Endothelial cell of umbilical vein (primary cell): ENCODE results near the gene CPNE9. TPM values are rescaled to one million over a fixed set of nuclear protein-coding genes. Genes with fewer than 3 reads are reported as not detected.
A peak's percentile ranks its signal among the peaks of the same experiment; 100 is the strongest.

Experiments used
- BruUV-seq: library from RNA; stranded (reverse); fragments of 400-500 nt; replicated peaks from 2 replicates; lab custom pipeline; 2021; lab: Mats Ljungman, UMichigan
- CTCF ChIA-PET: fragments of 300-600, 350-600 bp; sonication (Branson Sonifier 250); formaldehyde crosslinking; loops from one replicate; lab custom pipeline; 2021; ENCODE audit warnings: antibody characterized with exemption, inconsistent platforms; lab: Charles Lee
- POLR2A ChIA-PET: fragments of 300-600, 350-600 bp; sonication (Branson Sonifier 250); formaldehyde crosslinking; loops from one replicate; lab custom pipeline; 2021; ENCODE audit warnings: antibody characterized with exemption, inconsistent platforms; lab: Charles Lee
- DNase-seq: peaks from one replicate; pipeline ENCODE4 v3.0.0-alpha.2; 2011; ENCODE audit warnings: low read depth, low spot score
- FAIRE-seq: peaks from 2 replicates; lab custom pipeline; 2011; peaks lifted over from hg19 to GRCh38; lab: Jason Lieb, UNC
- H2AFZ ChIP-seq: 2 replicates; pipeline ENCODE4 v1.6.0; 2012; ENCODE audit warnings: low read depth, low read length, control low read depth, inconsistent platforms
- H3K27ac ChIP-seq: 2 replicates; pipeline ENCODE4 v1.5.1; 2011; ENCODE audit warnings: low read depth, mild to moderate bottlenecking, control low read depth, low read length, moderate library complexity; ENCODE audit not compliant: insufficient read depth
- H3K27me3 ChIP-seq, 2 experiments: 2 replicates each; pipeline versions ENCODE4 v1.6.0 to v1.6.1; 2011; ENCODE audit warnings: low read length in 2 of 2, mixed read lengths in 1 of 2; ENCODE audit not compliant: control insufficient read depth in 2 of 2, insufficient read depth in 2 of 2
- H3K36me3 ChIP-seq, 2 experiments: 2 replicates in 1 of 2; 3 replicates in 1 of 2; pipeline ENCODE4 v1.5.1; 2011; ENCODE audit warnings: low read length in 2 of 2, mild to moderate bottlenecking in 1 of 2, moderate library complexity in 1 of 2; ENCODE audit not compliant: control insufficient read depth in 2 of 2, insufficient read depth in 2 of 2; ENCODE audit errors: extremely low read depth in 1 of 2
- H3K4me1 ChIP-seq: 3 replicates; pipeline ENCODE4 v1.5.1; 2011; ENCODE audit warnings: mild to moderate bottlenecking, low read length; ENCODE audit not compliant: control insufficient read depth, insufficient read depth; ENCODE audit errors: extremely low read depth
- H3K4me2 ChIP-seq: 2 replicates; pipeline ENCODE4 v1.6.1; 2011; ENCODE audit warnings: low read length, control low read depth, mixed read lengths; ENCODE audit not compliant: insufficient read depth
- H3K4me3 ChIP-seq, 3 experiments: fragments of 200-600 bp in 1 of 3; sonication (generic), shearing (Covaris generic) in 1 of 3; replicated peaks in 1 of 3; 2 replicates each; pipeline ENCODE4 v1.5.1; 2011 to 2016; ENCODE audit warnings: control low read depth in 3 of 3, low read length in 3 of 3, mild to moderate bottlenecking in 2 of 3, inconsistent platforms in 1 of 3, low read depth in 1 of 3, moderate library complexity in 1 of 3; ENCODE audit not compliant: insufficient read depth in 1 of 3
- H3K79me2 ChIP-seq: 2 replicates; pipeline ENCODE4 v1.6.0; 2012; ENCODE audit warnings: low read length, inconsistent platforms; ENCODE audit not compliant: control insufficient read depth, insufficient read depth
- H3K9ac ChIP-seq: replicated peaks from 2 replicates; pipeline ENCODE3; 2011; ENCODE audit warnings: low read length, control low read depth; ENCODE audit not compliant: insufficient read depth; ENCODE audit errors: extremely low read depth
- H3K9me1 ChIP-seq: replicated peaks from 3 replicates; pipeline ENCODE4 v1.6.0; 2011; ENCODE audit warnings: mild to moderate bottlenecking, low read length; ENCODE audit not compliant: control insufficient read depth, insufficient read depth; ENCODE audit errors: extremely low read depth
- H3K9me3 ChIP-seq: replicated peaks from 2 replicates; pipeline ENCODE4 v1.5.1; 2012; ENCODE audit warnings: low read length, inconsistent platforms; ENCODE audit not compliant: control insufficient read depth, insufficient read depth
- H4K20me1 ChIP-seq: replicated peaks from 2 replicates; pipeline ENCODE3; 2011; ENCODE audit warnings: mild to moderate bottlenecking, low read length; ENCODE audit not compliant: control insufficient read depth, insufficient read depth; ENCODE audit errors: extremely low read depth
- EZH2 ChIP-seq: IDR thresholded peaks from 2 replicates; pipeline ENCODE4 v1.6.1; 2012; ENCODE audit warnings: borderline replicate concordance, low read depth, mild to moderate bottlenecking, moderate library complexity, low read length, inconsistent platforms; ENCODE audit not compliant: severe bottlenecking
- FOS ChIP-seq: IDR thresholded peaks from 2 replicates; pipeline ENCODE4 v1.6.1; 2011; ENCODE audit warnings: mild to moderate bottlenecking, low read length, moderate library complexity, borderline replicate concordance; ENCODE audit not compliant: insufficient read depth
- GATA2 ChIP-seq: IDR thresholded peaks from 2 replicates; pipeline ENCODE4 v1.7.0; 2011; ENCODE audit warnings: low read depth, mild to moderate bottlenecking, moderate library complexity, mixed read lengths, low read length; ENCODE audit not compliant: insufficient read length, insufficient read depth
- JUN ChIP-seq: IDR thresholded peaks from 2 replicates; pipeline ENCODE4 v1.6.1; 2011; ENCODE audit warnings: borderline replicate concordance, low read depth; ENCODE audit not compliant: insufficient read length, insufficient read depth
- MYC ChIP-seq: IDR thresholded peaks from one replicate; pipeline ENCODE4 v1.6.1; 2011; ENCODE audit warnings: mild to moderate bottlenecking, low read depth, low read length
- POLR2A ChIP-seq: IDR thresholded peaks from 2 replicates; pipeline ENCODE4 v1.6.1; 2012; ENCODE audit warnings: low read depth, mild to moderate bottlenecking, control low read depth, low read length
- POLR2AphosphoS5 ChIP-seq: IDR thresholded peaks from 2 replicates; pipeline ENCODE4 v1.6.1; 2012; ENCODE audit warnings: low read depth, mild to moderate bottlenecking, control low read depth, low read length, moderate library complexity; ENCODE audit not compliant: insufficient read depth
- dilution Hi-C: fragments of 300-500 bp; cut with MboI; formaldehyde crosslinking; loops from one replicate; pipeline ENCODE4 v1.15.0; 2019; ENCODE audit warnings: low sequenced_read_pairs; ENCODE audit not compliant: extremely low pct_ligation_motif_present
- intact Hi-C: fragments of 100-400 bp; cut with micrococcal nuclease; formaldehyde crosslinking; loops from one replicate; pipeline ENCODE4 v1.10.0; 2022
- polyA plus RNA-seq, 4 experiments: library from polyadenylated mRNA; depleted of rRNA in 3 of 4; stranded (reverse) in 3 of 4; unstranded in 1 of 4; fragments of >200 nt; gene quantifications; 2 replicates each; pipeline versions ENCODE4 v1.2.1 to v1.2.3, GENCODE V29; 2011 to 2012; ENCODE audit warnings: missing spikeins in 1 of 4
- total RNA-seq: library from RNA; stranded (reverse); gene quantifications from 2 replicates; pipeline ENCODE4 v1.2.3, GENCODE V29; 2021
- TF ChIP-seq, protein P1 (sequence below), 2 donors: IDR thresholded peaks; 1 replicate in 1 of 2; 2 replicates in 1 of 2; pipeline ENCODE4 v1.5.1; 2011; ENCODE audit warnings: low read length in 2 of 2, mild to moderate bottlenecking in 2 of 2, moderate library complexity in 2 of 2, control low read depth in 1 of 2, inconsistent platforms in 1 of 2, low read depth in 1 of 2; ENCODE audit not compliant: insufficient read depth in 1 of 2; ENCODE audit errors: extremely low read depth in 1 of 2
- TF ChIP-seq, protein P2 (sequence below): IDR thresholded peaks from 2 replicates; pipeline ENCODE4 v1.6.1; 2011; ENCODE audit not compliant: insufficient read depth, insufficient read length

Gene CPNE9
- total and polyA plus RNA-seq, 2 donors (not counting 3 experiments of a cell fraction or from before 2014, with no cell fraction given) = not detected

DNA sequence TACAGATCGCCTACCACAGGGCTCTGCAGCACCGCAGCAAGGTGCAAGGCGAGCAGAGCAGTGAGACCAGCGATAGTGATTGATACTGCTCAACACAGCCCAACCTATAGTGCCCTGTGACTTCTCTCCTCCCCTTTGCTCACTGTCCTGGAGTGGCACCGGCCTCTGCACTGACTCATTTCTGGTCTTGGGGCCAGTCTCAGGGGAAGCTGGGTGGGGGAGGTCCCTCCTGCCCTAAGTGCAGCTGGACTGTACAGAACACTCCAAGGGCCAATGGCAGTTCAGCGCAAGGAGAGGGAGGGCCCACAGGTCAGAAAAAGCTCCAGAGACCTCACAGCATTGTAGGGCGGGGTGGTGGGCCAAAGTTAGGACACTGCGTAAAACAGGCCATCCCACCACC lies 43.6 kb downstream of the CPNE9 start:
- H3K4me1 ChIP-seq = peaks cover 32% of the 10 kb centered on the region
- dilution Hi-C loops = no loop called here
- peak; percentile 33 for TF ChIP-seq FOS
- no peak for TF ChIP-seq GATA2
- TF ChIP-seq EZH2 = no peak
- TF ChIP-seq POLR2A = no peak
- no peak for TF ChIP-seq MYC
- peak; percentile 10 for TF ChIP-seq JUN
- TF ChIP-seq, protein P1, sequence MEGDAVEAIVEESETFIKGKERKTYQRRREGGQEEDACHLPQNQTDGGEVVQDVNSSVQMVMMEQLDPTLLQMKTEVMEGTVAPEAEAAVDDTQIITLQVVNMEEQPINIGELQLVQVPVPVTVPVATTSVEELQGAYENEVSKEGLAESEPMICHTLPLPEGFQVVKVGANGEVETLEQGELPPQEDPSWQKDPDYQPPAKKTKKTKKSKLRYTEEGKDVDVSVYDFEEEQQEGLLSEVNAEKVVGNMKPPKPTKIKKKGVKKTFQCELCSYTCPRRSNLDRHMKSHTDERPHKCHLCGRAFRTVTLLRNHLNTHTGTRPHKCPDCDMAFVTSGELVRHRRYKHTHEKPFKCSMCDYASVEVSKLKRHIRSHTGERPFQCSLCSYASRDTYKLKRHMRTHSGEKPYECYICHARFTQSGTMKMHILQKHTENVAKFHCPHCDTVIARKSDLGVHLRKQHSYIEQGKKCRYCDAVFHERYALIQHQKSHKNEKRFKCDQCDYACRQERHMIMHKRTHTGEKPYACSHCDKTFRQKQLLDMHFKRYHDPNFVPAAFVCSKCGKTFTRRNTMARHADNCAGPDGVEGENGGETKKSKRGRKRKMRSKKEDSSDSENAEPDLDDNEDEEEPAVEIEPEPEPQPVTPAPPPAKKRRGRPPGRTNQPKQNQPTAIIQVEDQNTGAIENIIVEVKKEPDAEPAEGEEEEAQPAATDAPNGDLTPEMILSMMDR (IDR thresholded peaks at IDR 0.05; ENCODE audit: extremely low read depth in 1 of 2, insufficient read depth in 1 of 2, low read depth in 1 of 2, low read length in 2 of 2) = no peak
- TF ChIP-seq POLR2AphosphoS5 = peak; percentile 23
- TF ChIP-seq, protein P2, sequence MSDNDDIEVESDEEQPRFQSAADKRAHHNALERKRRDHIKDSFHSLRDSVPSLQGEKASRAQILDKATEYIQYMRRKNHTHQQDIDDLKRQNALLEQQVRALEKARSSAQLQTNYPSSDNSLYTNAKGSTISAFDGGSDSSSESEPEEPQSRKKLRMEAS = no peak
- H3K36me3 ChIP-seq = peaks cover 14 to 55% of the 10 kb centered on the region in 2 experiments
- no peaks in the 10 kb centered on the region for H4K20me1 ChIP-seq
- no peak overlapping the region for H3K4me3 ChIP-seq
- FAIRE-seq (peak; percentile 83), DNase-seq (peak; percentile 49)
- no peak overlapping the region for H3K4me2 ChIP-seq
- no peaks in the 10 kb centered on the region for H3K9me1 ChIP-seq
- POLR2A ChIA-PET = no interaction called here
- peak overlapping the region; percentile 19 for H3K27ac ChIP-seq
- no TSS peak for BruUV-seq
- no peak overlapping the region for H3K9ac ChIP-seq
- H2AFZ ChIP-seq = no peak overlapping the region
- no peaks in the 10 kb centered on the region for H3K9me3 ChIP-seq
- H3K79me2 ChIP-seq = peaks cover 12% of the 10 kb centered on the region
- intact Hi-C loops = no loop called here
- no peaks in the 10 kb centered on the region for H3K27me3 ChIP-seq
- CTCF ChIA-PET = interaction anchor here (0.9 to 1.0 kb wide), 2 partner anchors 10 to 31 kb away, joined by 3 read pairs; no protein-coding TSS in a partner anchor
